RWPE2 (cell line): ENCODE results near the gene RNF223.

ENCODE experiments used
- ATAC-seq: fragments of 200-7000 bp; cut with Tn5 transposase; 3 replicates; pipeline ENCODE4 v1.9.1; 2021; ENCODE audit warnings: low read depth
- DNase-seq: peaks from one replicate; pipeline ENCODE4 v3.0.0-alpha.2; 2020; ENCODE audit warnings: low spot score
- H3K27ac ChIP-seq: fragments of 450-650 bp; 2 replicates; pipeline ENCODE4 v1.5.1; 2017; ENCODE audit warnings: mild to moderate bottlenecking; ENCODE audit not compliant: poor library complexity, severe bottlenecking
- H3K27me3 ChIP-seq: fragments of 250-450 bp; sonication (Bioruptor Pico); 2 replicates; pipeline ENCODE4 v1.5.1; 2021; ENCODE audit warnings: mild to moderate bottlenecking, moderate library complexity; ENCODE audit not compliant: insufficient read depth, poor library complexity, severe bottlenecking
- H3K36me3 ChIP-seq: fragments of 250-450 bp; sonication (Bioruptor Pico); 2 replicates; pipeline ENCODE4 v1.5.1; 2020; ENCODE audit warnings: low read depth, mild to moderate bottlenecking, moderate library complexity
- H3K4me1 ChIP-seq: fragments of 250-450 bp; sonication (Bioruptor Pico); 2 replicates; pipeline ENCODE4 v1.5.1; 2021; ENCODE audit warnings: mild to moderate bottlenecking, moderate library complexity; ENCODE audit not compliant: insufficient read depth, poor library complexity, severe bottlenecking
- H3K4me3 ChIP-seq: fragments of 250-450 bp; sonication (Bioruptor Pico); 2 replicates; pipeline ENCODE4 v1.5.1; 2021; ENCODE audit warnings: mild to moderate bottlenecking, moderate library complexity; ENCODE audit not compliant: severe bottlenecking
- H3K9me3 ChIP-seq: fragments of 250-450 bp; sonication (Bioruptor Pico); 2 replicates; pipeline ENCODE4 v1.5.1; 2021; ENCODE audit warnings: mild to moderate bottlenecking, moderate library complexity; ENCODE audit not compliant: severe bottlenecking
- TF ChIP-seq, protein P1 (sequence below): fragments of 450-650 bp; IDR thresholded peaks from one replicate; pipeline ENCODE4 v1.5.1; 2017; ENCODE audit warnings: mild to moderate bottlenecking, moderate library complexity; ENCODE audit not compliant: poor library complexity, severe bottlenecking

RNF223 gene

GRCh38 chr1:1073743-1074587, at the start of gene RNF223:
Gene RNF223, minus strand, starts transcription at chr1:1074306. Its CDS starts 1,740 bp downstream, at chr1:1072566.
- H3K27ac ChIP-seq, result peak within 1 kb of the TSS; percentile 6
- TF ChIP-seq, protein P1, sequence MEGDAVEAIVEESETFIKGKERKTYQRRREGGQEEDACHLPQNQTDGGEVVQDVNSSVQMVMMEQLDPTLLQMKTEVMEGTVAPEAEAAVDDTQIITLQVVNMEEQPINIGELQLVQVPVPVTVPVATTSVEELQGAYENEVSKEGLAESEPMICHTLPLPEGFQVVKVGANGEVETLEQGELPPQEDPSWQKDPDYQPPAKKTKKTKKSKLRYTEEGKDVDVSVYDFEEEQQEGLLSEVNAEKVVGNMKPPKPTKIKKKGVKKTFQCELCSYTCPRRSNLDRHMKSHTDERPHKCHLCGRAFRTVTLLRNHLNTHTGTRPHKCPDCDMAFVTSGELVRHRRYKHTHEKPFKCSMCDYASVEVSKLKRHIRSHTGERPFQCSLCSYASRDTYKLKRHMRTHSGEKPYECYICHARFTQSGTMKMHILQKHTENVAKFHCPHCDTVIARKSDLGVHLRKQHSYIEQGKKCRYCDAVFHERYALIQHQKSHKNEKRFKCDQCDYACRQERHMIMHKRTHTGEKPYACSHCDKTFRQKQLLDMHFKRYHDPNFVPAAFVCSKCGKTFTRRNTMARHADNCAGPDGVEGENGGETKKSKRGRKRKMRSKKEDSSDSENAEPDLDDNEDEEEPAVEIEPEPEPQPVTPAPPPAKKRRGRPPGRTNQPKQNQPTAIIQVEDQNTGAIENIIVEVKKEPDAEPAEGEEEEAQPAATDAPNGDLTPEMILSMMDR, result no peak
- no peaks in the 10 kb centered on the region for H3K27me3 ChIP-seq
- DNase-seq, result peak; percentile 73
- no peaks in the 10 kb centered on the region for H3K9me3 ChIP-seq
- peaks cover 10% of the 10 kb centered on the region for H3K4me1 ChIP-seq
- peak; percentile 66 for ATAC-seq
- no peaks in the 10 kb centered on the region for H3K36me3 ChIP-seq
- H3K4me3 ChIP-seq, result peak within 1 kb of the TSS; percentile 8

GRCh38 chr1:1122981-1123480, 48.9 kb upstream of the RNF223 start:
- peak; percentile 34 for DNase-seq

GRCh38 chr1:1122078-1122811, 48.1 kb upstream of the RNF223 start:
- H3K27ac ChIP-seq, result no peak overlapping the region
- TF ChIP-seq, protein P1, result peak; percentile 92
- DNase-seq (peak; percentile 75), ATAC-seq (peak; percentile 88)
- no peaks in the 10 kb centered on the region for H3K4me1 ChIP-seq
- H3K4me3 ChIP-seq, result no peak overlapping the region
- no peaks in the 10 kb centered on the region for H3K36me3 ChIP-seq
- H3K27me3 ChIP-seq, result peaks cover 9% of the 10 kb centered on the region
- H3K9me3 ChIP-seq, result no peaks in the 10 kb centered on the region

More at GRCh38 chr1:1122981-1123480, 48.9 kb upstream of the RNF223 start:
- Histone ChIP-seq H3K4me1 (no peaks in the 10 kb centered on the region), H3K27me3 (peaks cover 6% of the 10 kb centered on the region), H3K4me3 (no peak overlapping the region), H3K9me3 (no peaks in the 10 kb centered on the region), H3K36me3 (no peaks in the 10 kb centered on the region), H3K27ac (no peak overlapping the region)
- TF ChIP-seq, protein P1, result no peak
- ATAC-seq, result no peak

GRCh38 chr1:1121611-1122077, 47.5 kb upstream of the RNF223 start:
- H3K9me3 ChIP-seq, result no peaks in the 10 kb centered on the region
- H3K27ac ChIP-seq, result no peak overlapping the region
- peaks cover 9% of the 10 kb centered on the region for H3K27me3 ChIP-seq
- no peaks in the 10 kb centered on the region for H3K36me3 ChIP-seq
- ATAC-seq, result peak; percentile 28
- no peaks in the 10 kb centered on the region for H3K4me1 ChIP-seq
- TF ChIP-seq, protein P1, result no peak
- H3K4me3 ChIP-seq, result no peak overlapping the region
- no peak for DNase-seq
